ENCODE measurements around the gene DPF3.

The DPF3 gene

GRCh38 chr14:72780751-72781150 is 113.2 kb downstream of the DPF3 start:
- TF ChIP-seq CTCF (IDR thresholded peaks at IDR 0.05): no peak

GRCh38 chr14:72779679-72780078 is 114.2 kb downstream of the DPF3 start:
- TF ChIP-seq CTCF (IDR thresholded peaks at IDR 0.05): no peak

- TF ChIP-seq CTCF (IDR thresholded peaks at IDR 0.05): no peak
Observed at GRCh38 chr14:72777636-72778035, 116.3 kb downstream of the DPF3 start.

- TF ChIP-seq CTCF (IDR thresholded peaks at IDR 0.05): no peak
Observed at GRCh38 chr14:72776701-72777261, 117.1 kb downstream of the DPF3 start.

- TF ChIP-seq CTCF (IDR thresholded peaks at IDR 0.05): no peak
Observed at GRCh38 chr14:72775923-72776554, 117.9 kb downstream of the DPF3 start.

- TF ChIP-seq CTCF (IDR thresholded peaks at IDR 0.05): no peak
Observed at GRCh38 chr14:72774894-72775620, 118.8 kb downstream of the DPF3 start.

- TF ChIP-seq CTCF (IDR thresholded peaks at IDR 0.05): no peak
Observed at GRCh38 chr14:72774141-72774540, 119.8 kb downstream of the DPF3 start.

Data from LNCAP (cell line).